ENCODE results near the gene ATOSB. TPM values are rescaled to one million over a fixed set of nuclear protein-coding genes. Genes with fewer than 3 reads are reported as not detected.

The ATOSB gene
- total and polyA plus RNA-seq, 2 of the 8 experiments (the other 6 are each of a cell fraction or from before 2014, with no cell fraction given) = 6.9 to 10.4 TPM

DNA sequence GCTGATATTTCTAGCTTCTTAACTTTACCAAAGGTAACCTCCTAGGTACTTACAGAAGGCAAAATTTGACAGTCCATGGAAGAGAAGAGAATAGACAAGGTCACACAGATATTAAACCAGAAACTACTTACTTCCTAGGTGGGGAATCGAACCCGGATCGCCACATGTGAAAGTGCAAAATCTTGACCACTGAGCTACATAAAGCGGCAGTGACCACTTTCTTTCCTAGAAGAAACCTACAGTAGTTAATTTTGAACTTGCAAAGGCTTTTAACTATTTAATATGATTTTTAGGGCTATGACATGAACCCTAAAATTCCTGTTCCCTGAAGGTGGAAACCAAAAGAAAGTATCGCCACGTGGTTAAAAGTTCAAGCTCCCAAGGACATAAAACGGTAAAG lies 20.3 kb upstream of the ATOSB start:
- Histone ChIP-seq H2BK120ac (replicated peaks; ENCODE audit: low read depth, low read length) (no peak overlapping the region), H3K4me3 (ENCODE audit: extremely low read depth in 1 of 4, insufficient read depth in 2 of 4, low read depth in 3 of 4, low read length in 4 of 4) (no peak overlapping the region)
- POLR2A ChIA-PET (ENCODE audit: partially characterized antibody) = no interaction called here

More for the DNA sequence above, 20.3 kb upstream of the ATOSB start:
- Histone ChIP-seq H2BK5ac (ENCODE audit: low read depth, low read length) (no peak overlapping the region), H3K36me3 (ENCODE audit: control insufficient read depth in 2 of 4, insufficient read depth in 4 of 4, low read length in 3 of 4) (no peaks in the 10 kb centered on the region), H3K23me2 (ENCODE audit: low read depth, low read length) (no peaks in the 10 kb centered on the region), H4K8ac (ENCODE audit: extremely low read depth, insufficient read depth, low read length) (no peak overlapping the region), H3K79me1 (ENCODE audit: low read depth, low read length) (no peaks in the 10 kb centered on the region), H3K18ac (ENCODE audit: extremely low read depth, low read length) (no peak overlapping the region), H2AK5ac (ENCODE audit: low read depth, low read length) (no peak overlapping the region), H3K23ac (ENCODE audit: insufficient read length) (no peak overlapping the region), H4K91ac (replicated peaks; ENCODE audit: insufficient read length, low read length) (no peak overlapping the region), H2BK12ac (ENCODE audit: low read depth, low read length) (no peak overlapping the region), H3K14ac (ENCODE audit: insufficient read length) (no peak overlapping the region), H2BK20ac (ENCODE audit: low read length) (no peak overlapping the region), H2AFZ (ENCODE audit: low read length) (no peak overlapping the region), H3K56ac (replicated peaks; ENCODE audit: insufficient read length, low read depth, low read length) (no peak overlapping the region), H3K27me3 (replicated peaks in 1 of 4; ENCODE audit: control insufficient read depth in 3 of 4, extremely low read depth in 1 of 4, insufficient read depth in 3 of 4, low read length in 3 of 4) (no peaks in the 10 kb centered on the region), H3K9ac (replicated peaks in 1 of 4; ENCODE audit: extremely low read depth in 1 of 4, low read depth in 3 of 4, low read length in 3 of 4) (no peak overlapping the region), H4K20me1 (replicated peaks in 1 of 2; ENCODE audit: control insufficient read depth in 1 of 2, insufficient read depth in 2 of 2, low read length in 2 of 2) (no peaks in the 10 kb centered on the region), H4K5ac (ENCODE audit: insufficient read length, low read depth, low read length) (no peak overlapping the region), H3K4ac (replicated peaks; ENCODE audit: insufficient read length, low read depth, low read length) (no peak overlapping the region), H3K27ac (ENCODE audit: low read depth, low read length) (no peak overlapping the region), H3K79me2 (ENCODE audit: control insufficient read depth in 1 of 2, insufficient read depth in 2 of 2, low read length in 2 of 2) (no peaks in the 10 kb centered on the region), H2BK15ac (ENCODE audit: low read length) (no peak overlapping the region), H3K4me1 (replicated peaks in 1 of 4; ENCODE audit: control insufficient read depth in 3 of 4, insufficient read depth in 4 of 4, low read length in 3 of 4) (no peaks in the 10 kb centered on the region), H3K9me3 (ENCODE audit: insufficient read depth in 2 of 2, low read depth in 1 of 2, low read length in 1 of 2) (peaks cover 20 to 34% of the 10 kb centered on the region in 2 experiments), H3K4me2 (ENCODE audit: insufficient read depth in 1 of 2, low read depth in 2 of 2, low read length in 2 of 2) (no peak overlapping the region)
- TF ChIP-seq MAFK (IDR thresholded peaks at IDR 0.05; ENCODE audit: low read depth, low read length) = no peak
- TF ChIP-seq KDM5A (IDR thresholded peaks at IDR 0.05; ENCODE audit: low read length) = no peak
- peak; percentile 89 for TF ChIP-seq TBP (IDR thresholded peaks at IDR 0.05; ENCODE audit: low read depth, low read length)
- no peak for TF ChIP-seq GABPA (IDR thresholded peaks at IDR 0.05; ENCODE audit: borderline replicate concordance, insufficient read depth, low read length)
- no peak for TF ChIP-seq BRCA1 (IDR thresholded peaks at IDR 0.05; ENCODE audit: low read depth, low read length)
- no peak for TF ChIP-seq RXRA (IDR thresholded peaks at IDR 0.05; ENCODE audit: insufficient read depth, low read depth, low read length)
- TF ChIP-seq, protein P1, sequence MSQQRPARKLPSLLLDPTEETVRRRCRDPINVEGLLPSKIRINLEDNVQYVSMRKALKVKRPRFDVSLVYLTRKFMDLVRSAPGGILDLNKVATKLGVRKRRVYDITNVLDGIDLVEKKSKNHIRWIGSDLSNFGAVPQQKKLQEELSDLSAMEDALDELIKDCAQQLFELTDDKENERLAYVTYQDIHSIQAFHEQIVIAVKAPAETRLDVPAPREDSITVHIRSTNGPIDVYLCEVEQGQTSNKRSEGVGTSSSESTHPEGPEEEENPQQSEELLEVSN (IDR thresholded peaks at IDR 0.05) = no peak
- FAIRE-seq (no peak), DNase-seq (ENCODE audit: low read depth in 1 of 2, low spot score in 2 of 2) (no peak)
- WGBS, 2 experiments (ENCODE audit: extremely low coverage in 1 of 2, insufficient coverage in 1 of 2, insufficient read length in 1 of 2, insufficient replicate concordance in 2 of 2, low coverage in 1 of 2, low lambda C conversion rate in 2 of 2, missing lambda C conversion rate in 1 of 2) = 88% methylated on average over 7 of the region's 7 CpGs; no CpG with 5 or more reads in 1 of the 2 experiments
- CTCF ChIA-PET (ENCODE audit: partially characterized antibody) = interaction anchor here (0.9 to 1.0 kb wide), 2 partner anchors 69 to 124 kb away, joined by 3 read pairs; no protein-coding TSS in a partner anchor

Measured in H1 (cell line).